Ishikawa (cell line): ENCODE results near the gene RHAG.

Experiments
- CEBPB ChIP-seq: IDR thresholded peaks from 2 replicates; pipeline ENCODE4 v1.6.1; 2012
- CREB1 ChIP-seq: IDR thresholded peaks from 2 replicates; pipeline ENCODE4 v1.6.1; 2012; ENCODE audit warnings: low read depth
- EGR1 ChIP-seq: IDR thresholded peaks from 2 replicates; pipeline ENCODE4 v1.6.1; 2012
- EP300 ChIP-seq: IDR thresholded peaks from 2 replicates; pipeline ENCODE4 v1.6.1; 2012; ENCODE audit warnings: borderline replicate concordance
- NFIC ChIP-seq: IDR thresholded peaks from 2 replicates; pipeline ENCODE4 v1.6.1; 2012
- TAF1 ChIP-seq: IDR thresholded peaks from 2 replicates; pipeline ENCODE4 v1.6.1; 2012; ENCODE audit warnings: low read depth, mild to moderate bottlenecking
- TF ChIP-seq, protein P1 (sequence below): IDR thresholded peaks from 2 replicates; pipeline ENCODE4 v1.6.1; 2012; ENCODE audit warnings: low read depth, mild to moderate bottlenecking

DNA sequence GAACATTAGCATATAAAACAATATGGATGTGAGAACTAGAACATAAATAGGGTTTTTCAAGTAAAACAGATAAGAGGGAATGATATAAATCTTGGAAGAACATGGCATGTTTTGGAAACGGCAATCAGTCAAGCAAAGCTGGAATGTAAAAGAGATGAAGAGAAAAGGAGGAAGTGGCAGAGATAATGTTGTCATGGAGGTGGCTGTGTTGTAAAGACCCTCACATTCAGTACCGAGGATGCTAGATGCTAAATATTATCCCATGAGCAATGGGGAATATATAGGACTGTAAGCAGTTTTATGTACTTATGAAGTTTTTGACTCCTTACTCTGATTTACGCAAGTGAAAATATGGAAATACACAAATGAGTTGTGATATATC is 702 bp upstream of the RHAG start:
- TF ChIP-seq CREB1 (no peak), TAF1 (no peak), EGR1 (no peak), EP300 (no peak), NFIC (no peak), CEBPB (no peak)
- TF ChIP-seq, protein P1, sequence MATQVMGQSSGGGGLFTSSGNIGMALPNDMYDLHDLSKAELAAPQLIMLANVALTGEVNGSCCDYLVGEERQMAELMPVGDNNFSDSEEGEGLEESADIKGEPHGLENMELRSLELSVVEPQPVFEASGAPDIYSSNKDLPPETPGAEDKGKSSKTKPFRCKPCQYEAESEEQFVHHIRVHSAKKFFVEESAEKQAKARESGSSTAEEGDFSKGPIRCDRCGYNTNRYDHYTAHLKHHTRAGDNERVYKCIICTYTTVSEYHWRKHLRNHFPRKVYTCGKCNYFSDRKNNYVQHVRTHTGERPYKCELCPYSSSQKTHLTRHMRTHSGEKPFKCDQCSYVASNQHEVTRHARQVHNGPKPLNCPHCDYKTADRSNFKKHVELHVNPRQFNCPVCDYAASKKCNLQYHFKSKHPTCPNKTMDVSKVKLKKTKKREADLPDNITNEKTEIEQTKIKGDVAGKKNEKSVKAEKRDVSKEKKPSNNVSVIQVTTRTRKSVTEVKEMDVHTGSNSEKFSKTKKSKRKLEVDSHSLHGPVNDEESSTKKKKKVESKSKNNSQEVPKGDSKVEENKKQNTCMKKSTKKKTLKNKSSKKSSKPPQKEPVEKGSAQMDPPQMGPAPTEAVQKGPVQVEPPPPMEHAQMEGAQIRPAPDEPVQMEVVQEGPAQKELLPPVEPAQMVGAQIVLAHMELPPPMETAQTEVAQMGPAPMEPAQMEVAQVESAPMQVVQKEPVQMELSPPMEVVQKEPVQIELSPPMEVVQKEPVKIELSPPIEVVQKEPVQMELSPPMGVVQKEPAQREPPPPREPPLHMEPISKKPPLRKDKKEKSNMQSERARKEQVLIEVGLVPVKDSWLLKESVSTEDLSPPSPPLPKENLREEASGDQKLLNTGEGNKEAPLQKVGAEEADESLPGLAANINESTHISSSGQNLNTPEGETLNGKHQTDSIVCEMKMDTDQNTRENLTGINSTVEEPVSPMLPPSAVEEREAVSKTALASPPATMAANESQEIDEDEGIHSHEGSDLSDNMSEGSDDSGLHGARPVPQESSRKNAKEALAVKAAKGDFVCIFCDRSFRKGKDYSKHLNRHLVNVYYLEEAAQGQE: no peak
